NB4 (cell line): ENCODE measurements around the gene ORC2.

Experiments used
- MYC ChIP-seq: IDR thresholded peaks from 2 replicates; pipeline ENCODE4 v1.6.1; 2011; ENCODE audit warnings: low read depth, low read length
- POLR2A ChIP-seq: IDR thresholded peaks from 2 replicates; pipeline ENCODE4 v1.6.1; 2011; ENCODE audit warnings: mild to moderate bottlenecking; ENCODE audit not compliant: insufficient read length; ENCODE audit errors: extremely low read depth
- TF ChIP-seq, protein P1 (sequence below): IDR thresholded peaks from one replicate; pipeline ENCODE4 v1.5.1; 2012; ENCODE audit warnings: low read depth, low read length
- TF ChIP-seq, protein P2 (sequence below): IDR thresholded peaks from 2 replicates; pipeline ENCODE4 v1.6.1; 2011; ENCODE audit warnings: low read depth, low read length

DNA sequence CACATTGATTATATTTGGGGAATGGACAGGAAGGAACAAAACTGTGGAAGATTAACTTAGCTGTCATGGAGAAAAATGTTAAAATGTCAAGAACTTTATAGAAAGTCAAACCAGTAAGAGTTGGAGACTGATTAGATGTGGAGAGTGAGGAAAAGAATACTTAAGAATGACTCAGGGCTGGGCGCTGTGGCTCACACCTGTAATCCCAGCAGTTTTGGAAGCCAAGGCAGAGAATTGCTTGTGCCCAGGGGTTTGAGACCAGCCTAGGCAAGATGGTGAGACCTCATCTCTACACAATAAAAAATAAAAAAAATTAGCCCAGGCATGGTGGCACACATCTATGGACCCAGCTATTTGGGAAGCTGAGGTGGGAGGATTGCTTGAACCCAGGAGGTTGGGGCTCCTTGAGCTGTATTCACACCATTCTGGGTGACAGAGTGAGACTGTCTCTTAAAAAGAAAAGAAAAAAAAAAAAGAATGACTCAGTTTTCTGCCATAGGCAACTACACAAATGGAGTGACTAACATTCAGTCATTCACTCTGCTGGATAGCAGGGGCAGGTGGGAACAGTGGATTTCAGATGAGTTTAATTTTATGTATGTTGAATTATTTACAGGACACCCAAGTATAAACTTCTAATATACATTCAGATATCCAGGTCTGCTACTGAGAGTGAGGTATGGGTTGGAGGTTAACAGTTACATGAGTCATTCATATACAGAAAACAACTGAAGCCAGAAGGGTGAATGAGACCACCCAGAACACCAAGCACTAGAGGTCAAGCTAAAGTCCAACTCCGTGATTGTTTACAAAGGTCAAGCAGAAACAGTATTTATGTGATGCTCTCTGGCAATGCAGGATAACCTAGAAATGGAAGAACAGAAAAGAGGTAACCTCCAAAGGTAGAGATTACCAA lies 33.9 kb downstream of the ORC2 start:
- TF ChIP-seq MYC (no peak), POLR2A (no peak)
- TF ChIP-seq, protein P1, sequence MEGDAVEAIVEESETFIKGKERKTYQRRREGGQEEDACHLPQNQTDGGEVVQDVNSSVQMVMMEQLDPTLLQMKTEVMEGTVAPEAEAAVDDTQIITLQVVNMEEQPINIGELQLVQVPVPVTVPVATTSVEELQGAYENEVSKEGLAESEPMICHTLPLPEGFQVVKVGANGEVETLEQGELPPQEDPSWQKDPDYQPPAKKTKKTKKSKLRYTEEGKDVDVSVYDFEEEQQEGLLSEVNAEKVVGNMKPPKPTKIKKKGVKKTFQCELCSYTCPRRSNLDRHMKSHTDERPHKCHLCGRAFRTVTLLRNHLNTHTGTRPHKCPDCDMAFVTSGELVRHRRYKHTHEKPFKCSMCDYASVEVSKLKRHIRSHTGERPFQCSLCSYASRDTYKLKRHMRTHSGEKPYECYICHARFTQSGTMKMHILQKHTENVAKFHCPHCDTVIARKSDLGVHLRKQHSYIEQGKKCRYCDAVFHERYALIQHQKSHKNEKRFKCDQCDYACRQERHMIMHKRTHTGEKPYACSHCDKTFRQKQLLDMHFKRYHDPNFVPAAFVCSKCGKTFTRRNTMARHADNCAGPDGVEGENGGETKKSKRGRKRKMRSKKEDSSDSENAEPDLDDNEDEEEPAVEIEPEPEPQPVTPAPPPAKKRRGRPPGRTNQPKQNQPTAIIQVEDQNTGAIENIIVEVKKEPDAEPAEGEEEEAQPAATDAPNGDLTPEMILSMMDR = no peak
- TF ChIP-seq, protein P2, sequence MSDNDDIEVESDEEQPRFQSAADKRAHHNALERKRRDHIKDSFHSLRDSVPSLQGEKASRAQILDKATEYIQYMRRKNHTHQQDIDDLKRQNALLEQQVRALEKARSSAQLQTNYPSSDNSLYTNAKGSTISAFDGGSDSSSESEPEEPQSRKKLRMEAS = no peak
